Measurements from ENCODE around the gene AUTS2.

Gene AUTS2

GRCh38 chr7:69663911-69664832 lies 65.9 kb downstream of the AUTS2 start:
- DNase-seq, result no peak
- Histone ChIP-seq H3K4me3 (no peak overlapping the region), H3K27ac (no peak overlapping the region), H3K27me3 (no peaks in the 10 kb centered on the region), H3K36me3 (no peaks in the 10 kb centered on the region), H3K4me1 (no peaks in the 10 kb centered on the region), H3K9me3 (no peaks in the 10 kb centered on the region)
- no peak for TF ChIP-seq CTCF (IDR thresholded peaks at IDR 0.05)
- intact Hi-C loops (cut with DNase I; ENCODE audit: low total_unique reads), result no loop called here

GRCh38 chr7:69665369-69665768 lies 67.1 kb downstream of the AUTS2 start:
- Histone ChIP-seq H3K4me3 (no peak overlapping the region), H3K4me1 (peaks cover 0 to 6% (median 1%) of the 10 kb centered on the region in 4 donors), H3K36me3 (no peaks in the 10 kb centered on the region), H3K27ac (no peak overlapping the region), H3K9me3 (no peaks in the 10 kb centered on the region), H3K27me3 (no peaks in the 10 kb centered on the region)
- intact Hi-C loops (cut with DNase I; ENCODE audit: low total_unique reads), result no loop called here
- TF ChIP-seq CTCF (IDR thresholded peaks at IDR 0.05), result no peak
- no peak for DNase-seq

- intact Hi-C loops (cut with DNase I; ENCODE audit: low total_unique reads), result no loop called here
- Histone ChIP-seq H3K4me1 (peaks cover 0 to 29% (median 7%) of the 10 kb centered on the region in 4 donors), H3K36me3 (no peaks in the 10 kb centered on the region), H3K27ac (no peak overlapping the region), H3K4me3 (no peak overlapping the region), H3K9me3 (no peaks in the 10 kb centered on the region), H3K27me3 (no peaks in the 10 kb centered on the region)
- DNase-seq, result no peak
- no peak for TF ChIP-seq CTCF (IDR thresholded peaks at IDR 0.05)
These were observed 70.1 kb downstream of the AUTS2 start for GRCh38 chr7:69668339-69668870.

- Histone ChIP-seq H3K27me3 (no peaks in the 10 kb centered on the region), H3K9me3 (no peaks in the 10 kb centered on the region), H3K36me3 (no peaks in the 10 kb centered on the region), H3K4me1 (peaks cover 0 to 32% (median 10%) of the 10 kb centered on the region in 4 donors), H3K4me3 (no peak overlapping the region), H3K27ac (no peak overlapping the region)
- TF ChIP-seq CTCF (IDR thresholded peaks at IDR 0.05), result no peak
- DNase-seq, result no peak
- intact Hi-C loops (cut with DNase I; ENCODE audit: low total_unique reads), result no loop called here
These were observed 72.4 kb downstream of the AUTS2 start for GRCh38 chr7:69670701-69671100.

- no peaks in the 10 kb centered on the region for H3K9me3 ChIP-seq
- H3K27ac ChIP-seq, result no peak overlapping the region
- H3K36me3 ChIP-seq, result no peaks in the 10 kb centered on the region
- H3K27me3 ChIP-seq, result no peaks in the 10 kb centered on the region
- no peak overlapping the region for H3K4me3 ChIP-seq
- DNase-seq, result no peak
- peaks cover 0 to 32% (median 10%) of the 10 kb centered on the region in 4 donors for H3K4me1 ChIP-seq
- intact Hi-C loops (cut with DNase I; ENCODE audit: low total_unique reads), result no loop called here
- TF ChIP-seq CTCF (IDR thresholded peaks at IDR 0.05), result no peak
These were observed 74.8 kb downstream of the AUTS2 start for GRCh38 chr7:69673074-69673473.
